Ascending aorta (tissue), 2 donors: ENCODE measurements around the gene ZBTB7C. TPM values are rescaled to one million over a fixed set of nuclear protein-coding genes. Genes with fewer than 3 reads are reported as not detected.

ENCODE experiments used
- DNase-seq, 2 donors: peaks; one replicate each; pipeline ENCODE4 v3.0.0-alpha.2; 2019; ENCODE audit warnings: low spot score in 2 of 2
- H3K27ac ChIP-seq, 2 donors: fragments of 200-600 bp; sonication (generic); one replicate each; pipeline ENCODE4 v1.5.1; 2016 to 2017; ENCODE audit warnings: mild to moderate bottlenecking in 1 of 2
- H3K27me3 ChIP-seq: fragments of 200-600 bp; sonication (generic); one replicate; pipeline ENCODE4 v1.5.1; 2017
- H3K36me3 ChIP-seq, 2 donors: fragments of 200-600 bp; sonication (generic); one replicate each; pipeline ENCODE4 v1.5.1; 2016
- H3K4me1 ChIP-seq, 2 donors: fragments of 200-600 bp; sonication (generic); one replicate each; pipeline ENCODE4 v1.5.1; 2016 to 2017; ENCODE audit warnings: mild to moderate bottlenecking in 1 of 2
- H3K4me3 ChIP-seq, 2 donors: fragments of 200-600 bp; sonication (generic); one replicate each; pipeline ENCODE4 v1.5.1; 2016 to 2017; ENCODE audit warnings: mild to moderate bottlenecking in 1 of 2
- H3K9me3 ChIP-seq, 2 donors: fragments of 200-600 bp; sonication (generic); one replicate each; pipeline ENCODE4 v1.5.1; 2016
- CTCF ChIP-seq, 3 experiments: fragments of 200-600 bp in 2 of 3; fragments of 450-650 bp in 1 of 3; sonication (generic) in 2 of 3; IDR thresholded peaks; one replicate each; pipeline ENCODE4 v1.5.1; 2016 to 2019; ENCODE audit warnings: antibody characterized with exemption in 3 of 3, mild to moderate bottlenecking in 1 of 3, moderate library complexity in 1 of 3
- intact Hi-C: fragments of 100-400 bp; cut with DNase I; formaldehyde crosslinking; loops from one replicate; pipeline ENCODE4 v1.15.1; 2023
- total RNA-seq: library from RNA; depleted of rRNA; stranded (reverse); fragments of >200 nt; gene quantifications from one replicate; pipeline ENCODE4 v1.1.0, GENCODE V29; 2016

ZBTB7C gene
- total RNA-seq, 1 donor from 2014 or later, result 8.1 TPM

- peaks cover 2 to 3% of the 10 kb centered on the region in 2 donors for H3K4me1 ChIP-seq
- no peaks in the 10 kb centered on the region for H3K9me3 ChIP-seq
- no peak overlapping the region for H3K27ac ChIP-seq
- no peaks in the 10 kb centered on the region for H3K27me3 ChIP-seq
- H3K4me3 ChIP-seq, result no peak overlapping the region
- no peak for TF ChIP-seq CTCF (IDR thresholded peaks at IDR 0.05)
- intact Hi-C loops, result loop anchor here (5.0 to 10.0 kb wide), 2 partner anchors 88 to 644 kb away; partner anchors contain the start of gene SMAD2
- peak in 1 of 2 donors; percentile 55 for DNase-seq
- no peaks in the 10 kb centered on the region for H3K36me3 ChIP-seq
These were observed 388.6 kb downstream of the ZBTB7C start for GRCh38 chr18:48020337-48021250.

GRCh38 chr18:48019557-48020325 lies 389.4 kb downstream of the ZBTB7C start:
- intact Hi-C loops, result loop anchor here (5.0 to 10.0 kb wide), 2 partner anchors 87 to 645 kb away; partner anchors contain the start of gene SMAD2
- H3K27me3 ChIP-seq, result no peaks in the 10 kb centered on the region
- H3K36me3 ChIP-seq, result no peaks in the 10 kb centered on the region
- no peak overlapping the region for H3K4me3 ChIP-seq
- no peak for TF ChIP-seq CTCF (IDR thresholded peaks at IDR 0.05)
- H3K4me1 ChIP-seq, result peaks cover 2 to 3% of the 10 kb centered on the region in 2 donors
- H3K27ac ChIP-seq, result no peak overlapping the region
- no peaks in the 10 kb centered on the region for H3K9me3 ChIP-seq
- DNase-seq, result peak in 1 of 2 donors; percentile 33

- Histone ChIP-seq H3K36me3 (no peaks in the 10 kb centered on the region), H3K9me3 (no peaks in the 10 kb centered on the region), H3K27ac (no peak overlapping the region), H3K27me3 (no peaks in the 10 kb centered on the region), H3K4me1 (peaks cover 2 to 3% of the 10 kb centered on the region in 2 donors), H3K4me3 (no peak overlapping the region)
- TF ChIP-seq CTCF (IDR thresholded peaks at IDR 0.05), result no peak
- intact Hi-C loops, result no loop called here
- peak in 1 of 2 donors; percentile 35 for DNase-seq
These were observed 390.3 kb downstream of the ZBTB7C start for GRCh38 chr18:48018851-48019250.

GRCh38 chr18:48017635-48018034 lies 391.5 kb downstream of the ZBTB7C start:
- Histone ChIP-seq H3K36me3 (no peaks in the 10 kb centered on the region), H3K27me3 (no peaks in the 10 kb centered on the region), H3K4me1 (no peaks in the 10 kb centered on the region), H3K27ac (no peak overlapping the region), H3K4me3 (no peak overlapping the region), H3K9me3 (no peaks in the 10 kb centered on the region)
- no peak for DNase-seq
- intact Hi-C loops, result no loop called here
- no peak for TF ChIP-seq CTCF (IDR thresholded peaks at IDR 0.05)

GRCh38 chr18:48013162-48013561 lies 396.0 kb downstream of the ZBTB7C start:
- no peak for DNase-seq
- Histone ChIP-seq H3K36me3 (no peaks in the 10 kb centered on the region), H3K27ac (no peak overlapping the region), H3K27me3 (no peaks in the 10 kb centered on the region), H3K9me3 (no peaks in the 10 kb centered on the region), H3K4me3 (no peak overlapping the region), H3K4me1 (no peaks in the 10 kb centered on the region)
- TF ChIP-seq CTCF (IDR thresholded peaks at IDR 0.05), result no peak
- intact Hi-C loops, result no loop called here
